ACC112 (cell line): ENCODE data around the gene ELFN2.

Experiments
- H2AFZ ChIP-seq: fragments of 200-600 bp; sonication (generic); one replicate; pipeline ENCODE4 v1.6.0; 2017; ENCODE audit warnings: antibody characterized with exemption, low read length; ENCODE audit not compliant: unreplicated experiment
- H3K27ac ChIP-seq: fragments of 200-600 bp; sonication (generic); 2 replicates; pipeline ENCODE4 v1.5.1; 2014; ENCODE audit warnings: low read depth, mild to moderate bottlenecking, antibody characterized with exemption, low read length, moderate library complexity
- H3K27me3 ChIP-seq: fragments of 200-600 bp; sonication (generic); 2 replicates; pipeline ENCODE4 v1.6.1; 2014; ENCODE audit warnings: mild to moderate bottlenecking, antibody characterized with exemption, low read length, moderate library complexity, mixed read lengths; ENCODE audit not compliant: insufficient read depth
- H3K36me3 ChIP-seq: fragments of 200-600 bp; sonication (generic); 2 replicates; pipeline ENCODE4 v1.6.1; 2016; ENCODE audit warnings: mild to moderate bottlenecking, antibody characterized with exemption, low read length, moderate library complexity, mixed read lengths; ENCODE audit not compliant: insufficient read depth
- H3K4me1 ChIP-seq: fragments of 200-600 bp; sonication (generic); one replicate; pipeline ENCODE4 v1.6.1; 2016; ENCODE audit warnings: low read length, mixed read lengths; ENCODE audit not compliant: insufficient read depth, unreplicated experiment, control insufficient read depth
- H3K4me3 ChIP-seq: fragments of 200-600 bp; sonication (generic); 2 replicates; pipeline ENCODE4 v1.5.1; 2014; ENCODE audit warnings: mild to moderate bottlenecking, low read depth, low read length
- H3K79me2 ChIP-seq: fragments of 200-600 bp; sonication (generic); one replicate; pipeline ENCODE4 v1.6.0; 2016; ENCODE audit warnings: low read length; ENCODE audit not compliant: control insufficient read depth, unreplicated experiment, insufficient read depth

Gene ELFN2

DNA sequence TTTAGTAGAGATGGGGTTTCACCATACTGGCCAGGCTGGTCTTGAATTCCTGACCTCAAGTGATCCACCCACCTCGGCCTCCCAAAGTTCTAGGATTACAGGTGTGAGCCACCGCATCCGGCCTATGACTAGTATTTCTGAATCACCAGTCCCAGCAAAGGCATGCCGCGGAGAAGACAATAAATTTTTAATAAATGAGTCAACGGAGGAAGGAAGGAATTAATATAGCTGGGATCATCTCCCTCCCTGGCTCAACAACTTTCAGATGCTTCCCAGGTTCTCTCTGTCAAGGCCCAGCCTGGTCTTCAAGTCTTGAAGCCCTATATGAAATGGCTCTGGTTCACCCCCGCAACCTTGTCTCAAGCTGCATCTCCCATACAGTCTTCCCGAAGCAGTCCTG lies 99.3 kb downstream of the ELFN2 start:
- H3K4me3 ChIP-seq, result no peak overlapping the region
- peaks cover 44% of the 10 kb centered on the region for H3K4me1 ChIP-seq
- H2AFZ ChIP-seq, result no peak overlapping the region
- peak overlapping the region; percentile 92 for H3K27ac ChIP-seq
- no peaks in the 10 kb centered on the region for H3K79me2 ChIP-seq
- no peaks in the 10 kb centered on the region for H3K36me3 ChIP-seq
- no peaks in the 10 kb centered on the region for H3K27me3 ChIP-seq

DNA sequence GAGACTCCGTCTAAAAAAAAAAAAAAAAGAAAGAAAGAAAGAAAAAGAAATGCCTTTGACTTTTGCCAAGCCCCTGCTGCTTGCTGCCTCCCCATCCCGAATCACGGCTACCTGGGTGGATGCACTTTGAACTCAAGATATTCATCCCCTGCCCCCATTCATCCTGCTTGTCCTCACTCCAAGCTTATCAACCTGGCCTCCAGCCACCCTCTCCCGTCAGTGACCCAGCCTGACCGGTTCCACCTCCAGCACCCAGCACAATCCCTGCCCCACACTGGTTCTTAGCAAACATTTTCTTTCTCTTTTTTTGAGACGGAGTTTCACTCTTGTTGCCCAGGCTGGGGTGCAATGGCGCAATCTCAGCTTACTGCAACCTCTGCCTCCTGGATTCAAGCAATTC lies 100.6 kb downstream of the ELFN2 start:
- Histone ChIP-seq H3K27me3 (no peaks in the 10 kb centered on the region), H3K79me2 (no peaks in the 10 kb centered on the region), H3K4me3 (no peak overlapping the region), H3K27ac (no peak overlapping the region), H2AFZ (no peak overlapping the region), H3K36me3 (no peaks in the 10 kb centered on the region), H3K4me1 (peaks cover 39% of the 10 kb centered on the region)

DNA sequence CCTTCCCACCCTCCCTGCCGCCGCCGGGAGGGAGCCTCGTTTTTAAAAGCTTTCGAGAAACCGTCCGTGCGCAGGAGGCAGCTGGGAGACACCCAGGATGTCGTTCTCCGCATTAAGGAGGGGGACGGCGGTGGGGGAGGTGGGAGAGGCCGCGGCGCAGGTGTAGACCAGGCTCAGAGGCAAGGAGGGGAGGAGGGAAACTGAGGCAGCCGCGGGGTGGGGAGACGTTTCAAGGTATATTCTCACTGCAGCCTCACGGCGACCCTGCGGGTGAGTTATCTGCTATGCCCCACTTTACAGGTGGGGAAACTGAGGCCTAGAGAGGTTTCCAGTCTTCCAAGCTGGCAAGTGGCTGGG lies 102.3 kb downstream of the ELFN2 start:
- Histone ChIP-seq H3K4me1 (peaks cover 23% of the 10 kb centered on the region), H2AFZ (no peak overlapping the region), H3K79me2 (no peaks in the 10 kb centered on the region), H3K4me3 (0 out of 2 replicates have a peak overlapping the region, but pooled peaks have one; percentile 37), H3K27me3 (no peaks in the 10 kb centered on the region), H3K27ac (no peak overlapping the region), H3K36me3 (no peaks in the 10 kb centered on the region)

DNA sequence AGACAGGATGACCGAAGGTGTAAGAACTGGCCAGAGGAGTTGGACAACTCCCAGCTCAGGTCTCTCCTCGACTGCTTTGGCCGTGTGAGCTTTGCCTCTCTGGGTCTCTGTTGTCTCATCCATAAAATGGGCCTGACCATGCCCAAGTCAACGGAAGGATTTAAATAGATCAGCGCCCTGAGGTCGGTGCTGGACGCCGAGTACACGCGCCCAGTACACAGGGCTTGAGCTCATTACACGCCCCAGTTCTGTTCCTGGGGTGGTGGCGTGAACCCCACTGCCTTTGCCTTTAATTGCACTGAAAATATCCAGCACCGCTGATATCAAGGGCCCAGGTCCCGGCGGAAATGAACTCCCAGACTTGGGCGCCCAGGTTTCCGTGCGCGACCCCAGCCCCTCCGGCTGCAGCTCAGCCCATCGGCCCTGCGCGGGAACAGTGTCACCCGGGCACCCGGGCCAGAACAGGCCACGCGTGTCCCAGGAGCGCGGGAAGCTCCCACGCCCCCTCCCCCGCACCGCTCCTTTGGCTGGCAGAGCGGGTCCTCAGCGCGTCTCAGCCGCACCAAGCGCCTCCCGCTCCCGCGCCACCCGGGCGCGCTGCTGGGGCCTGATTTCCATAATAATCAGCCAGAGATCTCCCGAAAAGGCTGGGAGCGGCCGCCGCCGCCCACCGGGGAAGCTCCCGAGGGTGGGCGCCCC lies 102.8 kb downstream of the ELFN2 start:
- Histone ChIP-seq H3K4me1 (peaks cover 18% of the 10 kb centered on the region), H3K27me3 (no peaks in the 10 kb centered on the region), H3K79me2 (no peaks in the 10 kb centered on the region), H3K27ac (no peak overlapping the region), H2AFZ (no peak overlapping the region), H3K36me3 (no peaks in the 10 kb centered on the region), H3K4me3 (0 out of 2 replicates have a peak overlapping the region, but pooled peaks have one; percentile 37)

DNA sequence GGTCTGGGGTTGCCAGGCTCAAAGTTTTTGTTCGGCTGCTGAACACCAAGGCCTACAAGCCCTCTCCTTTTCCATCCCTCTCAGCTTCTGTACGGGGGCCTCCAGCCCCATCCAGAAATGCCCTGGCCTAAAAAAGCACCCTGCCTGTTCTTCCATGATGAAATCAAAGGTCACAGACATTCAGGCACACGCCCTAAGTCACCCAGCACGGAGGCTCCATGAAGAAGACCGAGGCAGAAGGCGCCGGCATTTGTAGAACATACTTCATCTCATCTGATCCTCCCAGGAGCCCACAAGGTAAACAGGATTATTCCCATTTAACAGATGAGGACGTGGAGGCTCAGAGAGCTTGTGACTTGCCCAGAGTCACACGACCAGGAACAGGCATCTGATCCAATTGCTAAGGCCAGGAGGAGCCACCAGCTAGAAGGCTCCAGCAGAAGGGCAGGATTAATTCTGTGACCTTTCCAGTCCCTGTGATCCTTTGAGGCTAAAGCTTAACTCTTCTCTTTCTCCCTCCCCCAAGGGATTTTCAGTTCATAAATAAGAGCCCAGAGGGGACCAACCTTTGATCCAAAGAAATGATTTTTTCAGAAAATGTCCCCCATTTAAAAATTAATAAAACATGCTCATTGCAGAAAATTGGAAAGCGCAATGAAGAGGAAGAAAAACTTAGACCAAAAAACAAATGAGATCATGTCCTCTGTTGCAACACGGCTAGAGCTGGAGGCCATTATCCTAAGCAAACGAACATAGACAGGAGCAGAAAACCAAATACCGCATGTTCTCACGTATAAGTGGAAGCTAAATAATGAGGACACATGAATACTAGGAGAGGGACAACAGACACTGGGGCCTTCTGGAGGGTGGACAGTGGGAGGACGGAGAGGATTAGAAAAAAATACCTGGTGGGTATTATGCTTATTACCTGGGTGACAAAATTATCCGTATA lies 106.3 kb downstream of the ELFN2 start:
- Histone ChIP-seq H2AFZ (no peak overlapping the region), H3K4me1 (peaks cover 11% of the 10 kb centered on the region), H3K27ac (no peak overlapping the region), H3K4me3 (no peak overlapping the region), H3K79me2 (no peaks in the 10 kb centered on the region), H3K27me3 (no peaks in the 10 kb centered on the region), H3K36me3 (no peaks in the 10 kb centered on the region)

DNA sequence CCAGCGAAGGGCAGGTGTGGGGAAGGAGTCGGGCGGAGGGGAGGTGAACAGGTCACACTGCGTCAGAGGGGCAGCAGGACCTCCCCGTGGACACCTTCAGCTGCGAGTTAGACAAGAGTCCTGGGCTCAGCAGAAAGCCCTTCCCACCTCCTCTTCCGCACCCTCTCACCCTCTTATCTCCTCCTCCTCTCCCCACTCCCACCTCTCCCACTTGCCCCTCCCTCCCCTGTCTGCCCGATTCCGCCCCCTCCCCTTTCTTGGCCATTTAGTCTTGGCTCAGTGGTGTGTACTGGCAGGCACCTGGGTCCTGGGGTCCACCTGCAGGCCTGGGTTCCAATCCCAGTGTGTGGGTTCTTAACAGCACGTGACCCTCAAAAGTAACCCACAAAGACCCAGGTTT lies 107.8 kb downstream of the ELFN2 start:
- Histone ChIP-seq H2AFZ (no peak overlapping the region), H3K27me3 (no peaks in the 10 kb centered on the region), H3K79me2 (no peaks in the 10 kb centered on the region), H3K4me3 (no peak overlapping the region), H3K4me1 (peaks cover 18% of the 10 kb centered on the region), H3K36me3 (no peaks in the 10 kb centered on the region), H3K27ac (no peak overlapping the region)

DNA sequence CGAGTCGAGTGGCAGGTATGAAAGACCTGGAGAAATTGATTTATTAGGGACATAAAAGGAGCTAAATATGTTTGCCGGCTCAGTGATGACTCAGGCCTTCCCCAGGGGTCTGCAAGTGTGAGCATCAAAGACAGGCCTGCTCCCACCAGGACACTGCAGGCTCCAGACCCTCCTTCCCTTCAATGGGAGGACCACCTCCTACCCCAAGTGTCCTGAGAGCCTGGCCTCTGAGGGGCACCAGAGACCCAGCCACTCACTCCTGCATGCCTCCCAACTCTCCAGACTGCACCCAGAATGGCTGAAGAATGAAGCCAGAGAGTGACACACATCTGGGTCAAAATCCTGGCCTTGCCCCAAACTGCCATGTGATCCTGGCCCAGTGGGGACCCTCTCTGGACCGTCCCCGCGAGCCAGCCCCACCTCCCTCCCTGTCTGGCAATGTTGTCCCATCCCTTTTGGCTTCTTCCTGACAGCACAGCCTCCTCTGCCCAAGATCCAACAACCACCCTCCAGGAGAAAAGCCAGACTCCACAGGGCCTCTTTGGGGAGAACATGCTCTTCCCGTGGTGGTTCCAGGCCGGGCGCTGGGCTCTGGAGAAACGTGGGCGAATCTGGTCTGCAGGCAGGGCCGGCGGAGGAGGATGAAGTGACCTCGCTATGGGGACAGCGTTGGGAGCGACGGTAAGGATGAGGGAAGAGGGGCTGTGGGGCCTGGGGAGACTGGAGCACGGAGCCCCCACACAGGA lies 108.7 kb downstream of the ELFN2 start:
- no peak overlapping the region for H3K4me3 ChIP-seq
- no peak overlapping the region for H2AFZ ChIP-seq
- no peaks in the 10 kb centered on the region for H3K36me3 ChIP-seq
- peaks cover 28% of the 10 kb centered on the region for H3K4me1 ChIP-seq
- no peaks in the 10 kb centered on the region for H3K79me2 ChIP-seq
- no peak overlapping the region for H3K27ac ChIP-seq
- H3K27me3 ChIP-seq, result no peaks in the 10 kb centered on the region
